Measurements from ENCODE around the gene OSBPL2.
A peak's percentile ranks its signal among the peaks of the same experiment; 100 is the strongest.

OSBPL2 gene

GRCh38 chr20:62246431-62246830 lies 8.1 kb downstream of the OSBPL2 start:
- no peak for TF ChIP-seq JUND (IDR thresholded peaks at IDR 0.05; ENCODE audit: low read depth)
- in situ Hi-C loops (cut with HindIII; ENCODE audit: low pct_unique_long_range_greater_than_20kb, low sequenced_read_pairs) = no loop called here
- no peak for DNase-seq (ENCODE audit: low read depth in 1 of 2, low spot score in 1 of 2)

GRCh38 chr20:62246872-62247652 lies 8.7 kb downstream of the OSBPL2 start:
- DNase-seq (ENCODE audit: low read depth in 1 of 2, low spot score in 1 of 2) = peak in 1 of 2 experiments; percentile 45
- TF ChIP-seq JUND (IDR thresholded peaks at IDR 0.05; ENCODE audit: low read depth) = no peak
- in situ Hi-C loops (cut with HindIII; ENCODE audit: low pct_unique_long_range_greater_than_20kb, low sequenced_read_pairs) = no loop called here

- in situ Hi-C loops (cut with HindIII; ENCODE audit: low pct_unique_long_range_greater_than_20kb, low sequenced_read_pairs) = no loop called here
- no peak for DNase-seq (ENCODE audit: low read depth in 1 of 2, low spot score in 1 of 2)
- TF ChIP-seq JUND (IDR thresholded peaks at IDR 0.05; ENCODE audit: low read depth) = no peak
Observed at GRCh38 chr20:62248890-62249560, 10.7 kb downstream of the OSBPL2 start.

- TF ChIP-seq JUND (IDR thresholded peaks at IDR 0.05; ENCODE audit: low read depth) = no peak
- no peak for DNase-seq (ENCODE audit: low read depth in 1 of 2, low spot score in 1 of 2)
- in situ Hi-C loops (cut with HindIII; ENCODE audit: low pct_unique_long_range_greater_than_20kb, low sequenced_read_pairs) = no loop called here
Observed at GRCh38 chr20:62252342-62252966, 14.1 kb downstream of the OSBPL2 start.

- no peak for DNase-seq (ENCODE audit: low read depth in 1 of 2, low spot score in 1 of 2)
- no peak for TF ChIP-seq JUND (IDR thresholded peaks at IDR 0.05; ENCODE audit: low read depth)
- in situ Hi-C loops (cut with HindIII; ENCODE audit: low pct_unique_long_range_greater_than_20kb, low sequenced_read_pairs) = no loop called here
Observed at GRCh38 chr20:62253398-62253797, 15.1 kb downstream of the OSBPL2 start.

- in situ Hi-C loops (cut with HindIII; ENCODE audit: low pct_unique_long_range_greater_than_20kb, low sequenced_read_pairs) = no loop called here
- no peak for DNase-seq (ENCODE audit: low read depth in 1 of 2, low spot score in 1 of 2)
- no peak for TF ChIP-seq JUND (IDR thresholded peaks at IDR 0.05; ENCODE audit: low read depth)
Observed at GRCh38 chr20:62254021-62254724, 15.9 kb downstream of the OSBPL2 start.

- in situ Hi-C loops (cut with HindIII; ENCODE audit: low pct_unique_long_range_greater_than_20kb, low sequenced_read_pairs) = no loop called here
- no peak for DNase-seq (ENCODE audit: low read depth in 1 of 2, low spot score in 1 of 2)
- TF ChIP-seq JUND (IDR thresholded peaks at IDR 0.05; ENCODE audit: low read depth) = no peak
Observed at GRCh38 chr20:62255976-62256375, 17.7 kb downstream of the OSBPL2 start.

- in situ Hi-C loops (cut with HindIII; ENCODE audit: low pct_unique_long_range_greater_than_20kb, low sequenced_read_pairs) = no loop called here
- no peak for TF ChIP-seq JUND (IDR thresholded peaks at IDR 0.05; ENCODE audit: low read depth)
- DNase-seq (ENCODE audit: low read depth in 1 of 2, low spot score in 1 of 2) = no peak
Observed at GRCh38 chr20:62258499-62259293, 20.4 kb downstream of the OSBPL2 start.

GRCh38 chr20:62259294-62259565 lies 20.9 kb downstream of the OSBPL2 start:
- DNase-seq (ENCODE audit: low read depth in 1 of 2, low spot score in 1 of 2) = no peak
- no peak for TF ChIP-seq JUND (IDR thresholded peaks at IDR 0.05; ENCODE audit: low read depth)
- in situ Hi-C loops (cut with HindIII; ENCODE audit: low pct_unique_long_range_greater_than_20kb, low sequenced_read_pairs) = no loop called here

- no peak for DNase-seq (ENCODE audit: low read depth in 1 of 2, low spot score in 1 of 2)
- in situ Hi-C loops (cut with HindIII; ENCODE audit: low pct_unique_long_range_greater_than_20kb, low sequenced_read_pairs) = no loop called here
- TF ChIP-seq JUND (IDR thresholded peaks at IDR 0.05; ENCODE audit: low read depth) = no peak
Observed at GRCh38 chr20:62262064-62262463, 23.7 kb downstream of the OSBPL2 start.

- DNase-seq (ENCODE audit: low read depth in 1 of 2, low spot score in 1 of 2) = no peak
- in situ Hi-C loops (cut with HindIII; ENCODE audit: low pct_unique_long_range_greater_than_20kb, low sequenced_read_pairs) = no loop called here
- TF ChIP-seq JUND (IDR thresholded peaks at IDR 0.05; ENCODE audit: low read depth) = no peak
Observed at GRCh38 chr20:62263396-62263795, 25.1 kb downstream of the OSBPL2 start.

GRCh38 chr20:62265365-62265764 lies 27.0 kb downstream of the OSBPL2 start:
- DNase-seq (ENCODE audit: low read depth in 1 of 2, low spot score in 1 of 2) = no peak
- no peak for TF ChIP-seq JUND (IDR thresholded peaks at IDR 0.05; ENCODE audit: low read depth)
- in situ Hi-C loops (cut with HindIII; ENCODE audit: low pct_unique_long_range_greater_than_20kb, low sequenced_read_pairs) = no loop called here

All from T47D (cell line).